Common myeloid progenitor, CD34-positive (primary cell): Measurements from ENCODE around the gene YBX3.

Experiments
- CTCF ChIA-PET: fragments of 350-600 bp; sonication (Branson Sonifier 250); formaldehyde crosslinking; loops from one replicate; lab custom pipeline; 2021; ENCODE audit warnings: antibody characterized with exemption; lab: Charles Lee
- POLR2A ChIA-PET: fragments of 350-600 bp; sonication (Branson Sonifier 250); formaldehyde crosslinking; loops from one replicate; lab custom pipeline; 2021; ENCODE audit warnings: antibody characterized with exemption; lab: Charles Lee
- DNase-seq, 3 donors: peaks; one replicate each; pipeline versions ENCODE4 v3.0.0 to v3.0.0-alpha.2; 2013
- H3K27ac ChIP-seq, 2 experiments: 1 replicate in 1 of 2; 2 replicates in 1 of 2; pipeline ENCODE4 v1.7.0; 2013; ENCODE audit warnings: inconsistent platforms in 2 of 2, low read length in 2 of 2, mild to moderate bottlenecking in 2 of 2, low read depth in 1 of 2, moderate library complexity in 1 of 2; ENCODE audit not compliant: severe bottlenecking in 2 of 2, insufficient read depth in 1 of 2, poor library complexity in 1 of 2
- H3K27me3 ChIP-seq, 5 experiments: replicated peaks in 2 of 5; 1 replicate in 3 of 5; 2 replicates in 2 of 5; pipeline versions ENCODE4 v1.6.1 to v1.7.0; 2013; ENCODE audit warnings: low read length in 4 of 5, mild to moderate bottlenecking in 2 of 5, moderate library complexity in 2 of 5, inconsistent platforms in 1 of 5; ENCODE audit not compliant: insufficient read depth in 5 of 5, control insufficient read depth in 4 of 5
- H3K36me3 ChIP-seq, 4 experiments: 1 replicate in 2 of 4; 2 replicates in 2 of 4; pipeline versions ENCODE4 v1.6.1 to v1.7.0; 2013; ENCODE audit warnings: low read length in 3 of 4, control low read depth in 1 of 4, mild to moderate bottlenecking in 1 of 4; ENCODE audit not compliant: control insufficient read depth in 4 of 4, insufficient read depth in 4 of 4
- H3K4me1 ChIP-seq, 4 experiments: 1 replicate in 3 of 4; 2 replicates in 1 of 4; pipeline versions ENCODE4 v1.6.1 to v1.7.1; 2013; ENCODE audit warnings: low read length in 3 of 4, mild to moderate bottlenecking in 3 of 4, control low read depth in 1 of 4, inconsistent platforms in 1 of 4, moderate library complexity in 1 of 4; ENCODE audit not compliant: control insufficient read depth in 4 of 4, insufficient read depth in 4 of 4; ENCODE audit errors: control extremely low read depth in 1 of 4
- H3K4me3 ChIP-seq, 7 experiments: 1 replicate in 4 of 7; 2 replicates in 3 of 7; pipeline versions ENCODE4 v1.5.1 to v1.7.0; 2013; ENCODE audit warnings: mild to moderate bottlenecking in 7 of 7, low read length in 6 of 7, moderate library complexity in 6 of 7, inconsistent platforms in 2 of 7, low read depth in 2 of 7, control low read depth in 1 of 7; ENCODE audit not compliant: insufficient read depth in 4 of 7, control insufficient read depth in 1 of 7; ENCODE audit errors: extremely low read depth in 1 of 7
- H3K9me3 ChIP-seq, 5 experiments: 1 replicate in 4 of 5; 2 replicates in 1 of 5; pipeline versions ENCODE4 v1.6.1 to v1.7.1; 2013; ENCODE audit warnings: low read length in 4 of 5, mild to moderate bottlenecking in 2 of 5, inconsistent platforms in 1 of 5, low read depth in 1 of 5, moderate library complexity in 1 of 5; ENCODE audit not compliant: control insufficient read depth in 4 of 5, insufficient read depth in 2 of 5; ENCODE audit errors: control extremely low read depth in 1 of 5
- WGBS: methylation state at CpG from one replicate; pipeline ENCODE4 v1.1.5; 2013; ENCODE audit not compliant: insufficient coverage; 5-methylcytosine and 5-hydroxymethylcytosine counted together

Gene YBX3

DNA sequence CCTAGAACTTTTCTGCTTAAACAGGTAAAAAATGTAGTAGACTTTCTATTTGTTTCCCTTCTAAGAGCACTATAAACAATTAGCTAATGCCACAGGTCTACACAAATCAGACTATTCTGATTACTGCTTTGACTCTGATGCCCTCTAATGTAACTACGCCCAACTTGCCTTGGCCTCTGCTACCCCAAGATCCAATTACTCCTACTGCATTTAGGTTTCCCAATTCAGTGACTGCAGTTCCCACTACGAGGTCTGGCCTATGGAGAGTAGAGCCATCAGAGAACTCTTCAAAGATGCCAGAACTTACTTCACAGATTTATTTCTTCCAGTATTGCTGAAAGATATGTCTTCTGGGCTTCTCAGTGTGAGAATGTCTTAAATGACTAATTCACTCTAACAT lies 34.0 kb downstream of the YBX3 start:
- H3K4me3 ChIP-seq = no peak overlapping the region
- no peak overlapping the region for H3K27ac ChIP-seq
- CTCF ChIA-PET = no interaction called here
- no peaks in the 10 kb centered on the region for H3K27me3 ChIP-seq
- H3K36me3 ChIP-seq = peaks cover 0 to 3% (median 0%) of the 10 kb centered on the region in 4 experiments
- no peaks in the 10 kb centered on the region for H3K4me1 ChIP-seq
- DNase-seq = no peak
- peaks cover 0 to 22% (median 5%) of the 10 kb centered on the region in 5 experiments for H3K9me3 ChIP-seq
- 100% methylated on average over 1 of the region's 2 CpGs for WGBS
- POLR2A ChIA-PET = no interaction called here

DNA sequence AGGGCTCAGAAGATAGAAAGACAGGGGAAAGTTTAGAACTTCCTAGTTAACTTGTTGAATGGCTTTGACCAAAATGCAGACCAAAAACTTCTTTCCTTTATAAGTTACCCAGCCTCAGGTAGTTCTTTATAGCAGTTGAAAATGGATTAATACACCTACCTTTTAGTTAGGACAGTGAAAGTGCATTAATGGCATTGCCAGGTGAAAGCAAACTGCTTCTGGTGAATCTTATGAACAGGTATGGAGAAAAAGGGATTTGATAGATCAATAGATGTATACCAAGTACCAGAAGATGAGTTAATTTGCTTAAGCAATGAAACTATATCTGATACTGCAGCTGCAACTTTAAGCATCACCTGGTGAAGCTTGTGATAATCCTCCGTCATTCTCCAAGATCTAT lies 35.1 kb downstream of the YBX3 start:
- Histone ChIP-seq H3K9me3 (peaks cover 0 to 22% (median 5%) of the 10 kb centered on the region in 5 experiments), H3K4me3 (no peak overlapping the region), H3K36me3 (peaks cover 0 to 3% (median 0%) of the 10 kb centered on the region in 4 experiments), H3K4me1 (no peaks in the 10 kb centered on the region), H3K27me3 (no peaks in the 10 kb centered on the region), H3K27ac (no peak overlapping the region)
- POLR2A ChIA-PET = no interaction called here
- WGBS = 89% methylated on average over 1 of the region's 1 CpG
- CTCF ChIA-PET = no interaction called here
- no peak for DNase-seq

DNA sequence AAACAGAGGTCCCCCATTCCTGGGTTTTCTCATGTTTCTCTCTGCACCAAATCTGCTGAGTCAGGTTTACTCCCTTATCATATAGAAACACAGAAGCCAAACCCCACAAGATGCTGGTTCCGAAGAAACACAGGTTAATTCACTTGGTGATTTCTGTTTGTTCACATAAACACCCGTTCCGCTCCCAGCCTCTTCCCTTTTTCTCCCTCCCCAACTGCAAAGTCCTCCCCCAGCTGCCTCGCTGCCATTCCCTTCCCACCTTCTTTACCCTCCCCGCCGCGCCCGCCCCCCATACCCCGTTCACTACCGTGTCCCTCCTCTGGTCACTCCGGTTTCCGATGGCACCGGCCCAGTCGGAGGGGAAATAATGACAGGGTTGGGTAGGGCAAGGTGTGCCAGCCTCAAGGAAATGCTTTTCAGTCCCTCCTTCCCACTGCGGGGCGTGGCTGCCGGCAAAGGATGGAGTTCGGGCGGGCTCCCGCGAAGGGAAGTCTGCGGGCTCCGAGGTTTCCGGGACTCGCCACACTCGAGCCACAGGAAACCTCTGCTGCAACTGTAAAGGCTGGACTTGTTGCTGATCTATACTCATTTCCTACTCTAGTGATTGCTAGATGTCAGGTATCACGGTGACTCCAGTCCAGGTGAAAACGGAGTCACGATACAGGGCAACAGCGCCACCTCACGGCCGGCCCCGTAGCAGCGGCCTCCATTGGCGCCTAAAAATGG lies 49.3 kb downstream of the YBX3 start, which contains the start of gene STYK1:
Gene STYK1, minus strand, starts transcription at position 394 of the 726 bp plus-strand sequence. CDS start 39,434 bp downstream, outside the sequence.
- under 1% methylated on average over 23 of the region's 35 CpGs for WGBS
- Histone ChIP-seq H3K27ac (peak within 1 kb of the TSS; percentile 60 to 78), H3K9me3 (peaks cover 0 to 6% (median 0%) of the 10 kb centered on the region in 5 experiments), H3K36me3 (no peaks in the 10 kb centered on the region), H3K27me3 (no peaks in the 10 kb centered on the region), H3K4me3 (peak within 1 kb of the TSS; percentile 8 to 75 (median 65)), H3K4me1 (peaks cover 4 to 38% (median 27%) of the 10 kb centered on the region in 4 experiments)
- ChIA-PET CTCF (interaction anchor here (0.7 to 2.7 kb wide), 6 partner anchors 23 to 437 kb away, joined by 3 to 13 read pairs (median 3); partner anchors contain the start of gene MAGOHB), POLR2A (interaction anchor here (1.4 kb wide), 1 partner anchor 60 kb away, joined by 4 read pairs; the partner anchor contains the start of gene MAGOHB)
- peak; percentile 96 to 98 (median 97) for DNase-seq

DNA sequence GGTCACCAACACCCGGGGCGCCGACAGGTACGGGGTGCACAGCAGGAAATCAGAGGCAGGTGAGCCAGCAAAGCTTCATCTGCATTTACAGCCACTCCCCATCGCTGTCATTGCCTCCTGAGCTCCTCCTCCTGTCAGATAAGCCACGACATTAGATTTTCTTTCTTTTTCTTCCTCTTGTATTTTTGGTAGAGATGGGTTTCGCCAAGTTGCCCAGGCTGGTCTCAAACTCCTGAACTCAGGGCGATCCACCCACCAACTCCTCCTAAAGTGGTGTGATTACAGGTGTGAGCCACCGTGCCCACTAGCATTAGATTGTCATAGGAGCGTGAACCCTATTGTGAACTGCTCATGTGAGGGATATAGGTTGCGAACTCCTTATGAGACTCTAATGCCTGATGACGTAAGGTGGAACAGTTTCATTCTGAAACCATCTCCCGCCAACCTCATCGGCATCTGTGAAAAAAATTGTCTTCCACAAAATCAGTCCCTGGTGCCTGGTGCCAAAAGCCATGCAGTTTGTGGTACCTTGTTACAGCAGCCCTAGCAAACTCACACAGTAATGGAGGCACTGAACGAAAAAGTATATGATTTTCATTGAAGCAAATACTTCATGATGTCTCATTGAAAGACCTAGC lies 50.8 kb downstream of the YBX3 start:
- no peaks in the 10 kb centered on the region for H3K36me3 ChIP-seq
- DNase-seq = peak; percentile 25 to 61 (median 35)
- ChIA-PET POLR2A (interaction anchor here (1.4 kb wide), 1 partner anchor 59 kb away, joined by 4 read pairs; the partner anchor contains the start of gene MAGOHB), CTCF (interaction anchor here (0.9 to 1.2 kb wide), 3 partner anchors 37 to 341 kb away, joined by 3 read pairs; no protein-coding TSS in a partner anchor)
- peaks cover 0 to 6% (median 0%) of the 10 kb centered on the region in 5 experiments for H3K9me3 ChIP-seq
- H3K4me1 ChIP-seq = peaks cover 4 to 46% (median 31%) of the 10 kb centered on the region in 4 experiments
- no peak overlapping the region for H3K27ac ChIP-seq
- 71% methylated on average over 7 of the region's 15 CpGs for WGBS
- H3K4me3 ChIP-seq = peak overlapping the region in 2 of 7 experiments; percentile 57 to 72
- H3K27me3 ChIP-seq = no peaks in the 10 kb centered on the region

- Histone ChIP-seq H3K9me3 (peaks cover 0 to 6% (median 0%) of the 10 kb centered on the region in 5 experiments), H3K36me3 (peaks cover 0 to 4% (median 0%) of the 10 kb centered on the region in 4 experiments), H3K4me1 (peaks cover 0 to 41% (median 25%) of the 10 kb centered on the region in 4 experiments), H3K27ac (peak overlapping the region in 1 of 2 experiments; percentile 80), H3K4me3 (peak overlapping the region in 1 of 7 experiments; percentile 82), H3K27me3 (no peaks in the 10 kb centered on the region)
- no peak for DNase-seq
- CTCF ChIA-PET = interaction anchor here (0.9 to 2.0 kb wide), 4 partner anchors 9 to 433 kb away, joined by 3 to 9 read pairs (median 5); no protein-coding TSS in a partner anchor
- POLR2A ChIA-PET = no interaction called here
- WGBS = no CpG with 5 or more reads among the region's 1 CpG
Observed at GRCh38 chr12:10669533-10669932, 53.6 kb downstream of the YBX3 start.

GRCh38 chr12:10668526-10668925 lies 54.6 kb downstream of the YBX3 start:
- Histone ChIP-seq H3K9me3 (peaks cover 0 to 6% (median 0%) of the 10 kb centered on the region in 5 experiments), H3K36me3 (peaks cover 0 to 4% (median 0%) of the 10 kb centered on the region in 4 experiments), H3K27me3 (no peaks in the 10 kb centered on the region), H3K4me3 (peak overlapping the region in 6 of 7 experiments; percentile 40 to 85 (median 67)), H3K4me1 (peaks cover 0 to 37% (median 18%) of the 10 kb centered on the region in 4 experiments), H3K27ac (peak overlapping the region; percentile 38 to 80)
- DNase-seq = peak in 2 of 3 donors; percentile 49 to 63
- WGBS = 30% methylated on average over 5 of the region's 5 CpGs
- CTCF ChIA-PET = interaction anchor here (0.8 to 2.4 kb wide), 6 partner anchors 10 to 432 kb away, joined by 3 to 7 read pairs (median 4); no protein-coding TSS in a partner anchor
- POLR2A ChIA-PET = no interaction called here
